GM12875 (cell line): Measurements from ENCODE around the gene PPP1CA.

Source experiments
- H3K4me3 ChIP-seq: one replicate; pipeline ENCODE4 v1.5.1; 2011; ENCODE audit warnings: low read depth, low read length, control low read depth
- CTCF ChIP-seq: IDR thresholded peaks from 2 replicates; pipeline ENCODE4 v1.5.1; 2011; ENCODE audit warnings: low read depth, mild to moderate bottlenecking, control low read depth, inconsistent platforms, low read length, moderate library complexity, borderline replicate concordance; ENCODE audit not compliant: insufficient read depth

PPP1CA gene

GRCh38 chr11:67419325-67420049 lies 17.8 kb upstream of the PPP1CA start:
- no peak for TF ChIP-seq CTCF
- no peak overlapping the region for H3K4me3 ChIP-seq

- TF ChIP-seq CTCF = no peak
- H3K4me3 ChIP-seq = no peak overlapping the region
Observed at GRCh38 chr11:67418476-67419281, 17.0 kb upstream of the PPP1CA start.

- no peak for TF ChIP-seq CTCF
Observed at GRCh38 chr11:67417425-67417824, 15.8 kb upstream of the PPP1CA start.

GRCh38 chr11:67416416-67417335 lies 15.0 kb upstream of the PPP1CA start:
- no peak for TF ChIP-seq CTCF

More at GRCh38 chr11:67417425-67417824, 15.8 kb upstream of the PPP1CA start:
- no peak overlapping the region for H3K4me3 ChIP-seq

GRCh38 chr11:67415501-67416304 lies 14.0 kb upstream of the PPP1CA start, which contains the start of gene CARNS1:
CARNS1 (plus strand) TSS chr11:67415678; CDS start chr11:67416200, 522 bp downstream.
- no peak for TF ChIP-seq CTCF
- no peak within 1 kb of the TSS for H3K4me3 ChIP-seq

More at GRCh38 chr11:67416416-67417335, 15.0 kb upstream of the PPP1CA start:
- no peak overlapping the region for H3K4me3 ChIP-seq

- no peak overlapping the region for H3K4me3 ChIP-seq
- no peak for TF ChIP-seq CTCF
Observed at GRCh38 chr11:67413266-67413849, 11.7 kb upstream of the PPP1CA start.
